ENCODE measurements around the gene MKNK1. TPM values are rescaled to one million over a fixed set of nuclear protein-coding genes. Genes with fewer than 3 reads are reported as not detected.

The MKNK1 gene
- total RNA-seq, 4 donors from 2014 or later: 15.8 to 39.1 (median 27.4) TPM

GRCh38 chr1:46523496-46524353 is 80.3 kb downstream of the MKNK1 start:
- DNase-seq (ENCODE audit: low spot score in 2 of 2): no peak
- Histone ChIP-seq H3K4me1 (peaks cover 35% of the 10 kb centered on the region), H3K4me3 (no peak overlapping the region), H3K9me3 (no peaks in the 10 kb centered on the region), H3K36me3 (no peaks in the 10 kb centered on the region), H3K27ac (no peak overlapping the region), H3K27me3 (peaks cover 23% of the 10 kb centered on the region)
- no peak for TF ChIP-seq EP300 (IDR thresholded peaks at IDR 0.05)
- TF ChIP-seq CTCF (IDR thresholded peaks at IDR 0.05): no peak
- TF ChIP-seq POLR2AphosphoS5 (IDR thresholded peaks at IDR 0.05): no peak
- TF ChIP-seq POLR2A (IDR thresholded peaks at IDR 0.05): no peak
- 74% methylated on average over 11 of the region's 11 CpGs for WGBS

GRCh38 chr1:46522969-46523320 is 81.1 kb downstream of the MKNK1 start:
- Histone ChIP-seq H3K27ac (no peak overlapping the region), H3K9me3 (no peaks in the 10 kb centered on the region)
- DNase-seq (ENCODE audit: low spot score in 2 of 2): no peak

GRCh38 chr1:46522184-46522968 is 81.7 kb downstream of the MKNK1 start:
- peaks cover 23% of the 10 kb centered on the region for H3K27me3 ChIP-seq
- 6% methylated on average over 11 of the region's 16 CpGs for WGBS

More at GRCh38 chr1:46522969-46523320, 81.1 kb downstream of the MKNK1 start:
- no peaks in the 10 kb centered on the region for H3K36me3 ChIP-seq
- no peak for TF ChIP-seq EP300 (IDR thresholded peaks at IDR 0.05)
- TF ChIP-seq POLR2AphosphoS5 (IDR thresholded peaks at IDR 0.05): no peak
- TF ChIP-seq POLR2A (IDR thresholded peaks at IDR 0.05): no peak
- no peak for TF ChIP-seq CTCF (IDR thresholded peaks at IDR 0.05)
- no peak overlapping the region for H3K4me3 ChIP-seq
- H3K4me1 ChIP-seq: peaks cover 34% of the 10 kb centered on the region
- peaks cover 23% of the 10 kb centered on the region for H3K27me3 ChIP-seq
- 54% methylated on average over 9 of the region's 13 CpGs for WGBS

GRCh38 chr1:46521414-46521813 is 82.7 kb downstream of the MKNK1 start:
- TF ChIP-seq CTCF (IDR thresholded peaks at IDR 0.05): no peak
- TF ChIP-seq POLR2AphosphoS5 (IDR thresholded peaks at IDR 0.05): no peak
- no peak for TF ChIP-seq EP300 (IDR thresholded peaks at IDR 0.05)
- no peak for TF ChIP-seq POLR2A (IDR thresholded peaks at IDR 0.05)
- no peak for DNase-seq (ENCODE audit: low spot score in 2 of 2)
- H3K27me3 ChIP-seq: peaks cover 20% of the 10 kb centered on the region
- no peak overlapping the region for H3K27ac ChIP-seq
- no peaks in the 10 kb centered on the region for H3K36me3 ChIP-seq
- peaks cover 39% of the 10 kb centered on the region for H3K4me1 ChIP-seq
- H3K4me3 ChIP-seq: no peak overlapping the region
- 80% methylated on average over 2 of the region's 2 CpGs for WGBS
- no peaks in the 10 kb centered on the region for H3K9me3 ChIP-seq

More at GRCh38 chr1:46522184-46522968, 81.7 kb downstream of the MKNK1 start:
- Histone ChIP-seq H3K4me3 (no peak overlapping the region), H3K27ac (no peak overlapping the region), H3K4me1 (peaks cover 30% of the 10 kb centered on the region), H3K9me3 (no peaks in the 10 kb centered on the region), H3K36me3 (no peaks in the 10 kb centered on the region)
- peak in 1 of 2 donors; percentile 80 for DNase-seq (ENCODE audit: low spot score in 2 of 2)
- peak in 1 of 3 donors; percentile 25 for TF ChIP-seq POLR2AphosphoS5 (IDR thresholded peaks at IDR 0.05)
- no peak for TF ChIP-seq POLR2A (IDR thresholded peaks at IDR 0.05)
- no peak for TF ChIP-seq CTCF (IDR thresholded peaks at IDR 0.05)

Measured in suprapubic skin (tissue), 4 donors.